HL-60 (cell line): Measurements from ENCODE around the gene PTPRJ.

Source experiments
- DNase-seq, 2 experiments: peaks; one replicate each; pipeline ENCODE4 v3.0.0-alpha.2; 2010 to 2020; ENCODE audit warnings: low read depth in 1 of 2, low spot score in 1 of 2
- H3K27ac ChIP-seq: fragments of 250-450 bp; sonication (Bioruptor Pico); replicated peaks from 2 replicates; pipeline ENCODE4 v1.5.1; 2020; ENCODE audit warnings: mild to moderate bottlenecking, moderate library complexity
- H3K27me3 ChIP-seq: fragments of 250-450 bp; sonication (Bioruptor Pico); 2 replicates; pipeline ENCODE4 v1.5.1; 2021; ENCODE audit warnings: mild to moderate bottlenecking, moderate library complexity; ENCODE audit not compliant: insufficient read depth, poor library complexity, severe bottlenecking
- H3K4me3 ChIP-seq: replicated peaks from 2 replicates; pipeline ENCODE4 v1.5.1; 2011; ENCODE audit warnings: mild to moderate bottlenecking, control low read depth, low read length; ENCODE audit not compliant: insufficient read depth
- CTCF ChIP-seq: IDR thresholded peaks from one replicate; pipeline ENCODE4 v1.5.1; 2011; ENCODE audit warnings: low read length, control low read depth, inconsistent platforms; ENCODE audit not compliant: insufficient read depth
- GABPA ChIP-seq: IDR thresholded peaks from 2 replicates; pipeline ENCODE4 v1.6.1; 2012; ENCODE audit warnings: low read depth
- POLR2AphosphoS5 ChIP-seq: IDR thresholded peaks from 2 replicates; pipeline ENCODE4 v1.6.1; 2012; ENCODE audit warnings: low read depth
- REST ChIP-seq: IDR thresholded peaks from 2 replicates; pipeline ENCODE4 v1.6.1; 2012; ENCODE audit warnings: low read depth; ENCODE audit not compliant: insufficient replicate concordance
- SPI1 ChIP-seq: IDR thresholded peaks from 2 replicates; pipeline ENCODE4 v1.6.1; 2012; ENCODE audit warnings: low read depth, mild to moderate bottlenecking, borderline replicate concordance

PTPRJ gene

DNA sequence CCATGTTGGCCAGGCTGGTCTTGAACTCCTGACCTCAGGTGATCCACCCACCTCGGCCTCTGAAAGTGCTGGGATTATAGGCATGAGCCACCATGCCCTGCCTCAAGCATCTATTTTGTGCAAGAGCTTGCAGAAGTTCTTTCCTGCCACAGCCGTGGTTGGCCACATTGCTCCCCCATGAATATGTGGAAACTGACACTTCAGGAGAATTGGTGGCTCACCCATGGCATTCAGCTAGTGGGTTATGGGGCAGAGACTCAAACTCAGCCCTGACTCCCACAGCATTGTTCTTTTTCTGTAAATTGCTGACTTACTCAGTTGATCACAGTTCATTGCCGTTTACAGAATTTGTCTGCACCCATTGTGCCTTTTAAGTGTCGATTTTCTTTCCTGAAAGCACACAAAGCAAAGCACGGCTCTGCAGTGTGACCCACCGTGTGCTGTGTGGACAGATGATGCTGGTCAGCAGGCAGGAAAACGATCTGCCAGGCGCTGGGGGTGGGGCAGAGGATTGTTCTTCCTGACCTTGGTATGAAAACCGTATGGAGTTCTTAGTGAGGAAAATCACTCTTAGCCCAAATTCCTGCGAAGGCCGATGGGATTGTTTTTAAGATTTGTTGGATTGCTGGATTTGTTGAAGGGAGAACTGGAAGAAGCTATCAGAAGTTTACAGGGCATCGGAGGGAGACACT, 115.6 kb downstream of the PTPRJ start:
- no peak for DNase-seq
- no peak for TF ChIP-seq REST
- TF ChIP-seq GABPA, result no peak
- no peak for TF ChIP-seq CTCF
- no peak for TF ChIP-seq SPI1
- no peak for TF ChIP-seq POLR2AphosphoS5
- Histone ChIP-seq H3K4me3 (no peak overlapping the region), H3K27me3 (no peaks in the 10 kb centered on the region), H3K27ac (no peak overlapping the region)

DNA sequence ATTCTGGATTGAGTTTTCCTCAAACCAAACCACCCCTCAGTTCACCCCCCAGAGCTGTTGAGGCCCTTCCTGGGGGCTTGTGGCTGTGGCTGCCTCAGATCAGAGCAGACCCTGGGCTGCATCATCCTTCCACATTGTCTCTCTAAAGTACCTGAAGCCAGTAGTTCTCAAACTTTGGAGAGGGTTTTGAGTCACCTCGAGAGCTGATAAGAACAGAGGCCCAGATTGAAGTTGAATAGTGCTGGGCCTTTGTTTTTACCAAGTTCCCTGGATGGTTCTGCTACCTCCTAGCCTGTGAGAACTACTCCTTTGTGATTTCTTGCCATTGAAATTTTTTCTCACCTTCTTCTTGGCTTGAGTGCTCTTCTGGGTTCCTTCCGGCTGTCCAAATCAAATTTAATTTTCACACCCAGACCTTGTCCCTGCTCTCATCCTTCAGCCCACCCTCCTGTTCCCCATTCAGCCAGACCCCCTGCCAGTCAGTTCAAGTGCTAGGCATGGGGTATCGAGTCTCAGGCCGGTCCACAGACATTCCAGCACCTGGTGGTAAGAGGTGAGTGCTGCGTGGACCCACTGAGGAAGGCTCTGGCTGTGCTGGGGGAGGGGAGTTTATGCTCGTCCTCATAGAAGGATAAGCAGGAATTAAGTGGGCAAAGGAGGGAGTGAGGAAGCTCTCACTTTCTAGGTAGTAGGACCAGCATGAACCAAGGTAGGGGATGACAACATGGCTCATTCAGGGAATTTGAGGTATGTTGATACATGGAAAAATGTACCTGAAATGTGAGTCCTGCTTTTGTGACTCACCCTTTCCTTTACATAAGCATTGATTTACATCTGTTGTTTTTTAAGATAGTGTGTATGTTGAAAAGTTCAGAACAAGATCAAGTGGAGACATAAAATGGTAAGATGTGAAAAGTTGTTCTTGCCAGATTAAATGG, 116.5 kb downstream of the PTPRJ start:
- DNase-seq, result no peak
- no peaks in the 10 kb centered on the region for H3K27me3 ChIP-seq
- H3K27ac ChIP-seq, result no peak overlapping the region
- H3K4me3 ChIP-seq, result no peak overlapping the region
- TF ChIP-seq SPI1 (no peak), REST (no peak), GABPA (no peak), CTCF (no peak), POLR2AphosphoS5 (no peak)

DNA sequence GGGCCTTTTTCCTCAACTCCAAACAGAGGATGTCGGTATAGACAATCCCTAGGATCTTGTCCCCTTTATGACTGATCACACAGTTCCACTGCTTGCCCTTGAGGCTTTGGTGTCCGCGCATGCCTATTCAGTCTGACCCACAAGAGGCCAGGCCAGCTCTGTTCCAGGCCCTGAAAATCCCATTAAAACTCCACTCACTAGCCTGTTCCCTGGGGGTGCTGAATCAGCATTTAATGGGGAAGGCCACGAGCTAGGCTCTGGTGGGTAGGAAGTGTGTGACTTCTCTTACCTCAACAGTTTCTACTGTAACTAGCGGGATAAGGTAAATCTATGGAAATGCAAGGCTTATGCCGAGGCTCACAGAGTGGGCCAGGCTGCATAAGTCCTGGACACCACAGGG, 117.7 kb downstream of the PTPRJ start:
- Histone ChIP-seq H3K27me3 (no peaks in the 10 kb centered on the region), H3K27ac (no peak overlapping the region), H3K4me3 (no peak overlapping the region)
- TF ChIP-seq CTCF, result no peak
- TF ChIP-seq REST, result no peak
- no peak for TF ChIP-seq GABPA
- TF ChIP-seq POLR2AphosphoS5, result no peak
- TF ChIP-seq SPI1, result no peak
- no peak for DNase-seq
